KBM-7 (cell line): ENCODE data around the gene TMC1.
A peak's percentile ranks its signal among the peaks of the same experiment; 100 is the strongest.
"Not testable (repeated sequence)": the region's sequence is repeated elsewhere in the genome, so short reads cannot be mapped to it uniquely, and the experiment has no call there.

Source experiments
- DNase-seq: peaks from one replicate; pipeline ENCODE4 v3.0.0-alpha.2; 2015
- in situ Hi-C: fragments of 300-500 bp; cut with MboI; formaldehyde crosslinking; loops from 2 replicates; pipeline ENCODE4 v1.14.3; 2020; ENCODE audit warnings: low sequenced_read_pairs, low pct_unique_long_range_greater_than_20kb, mixed read lengths

Gene TMC1

GRCh38 chr9:72521011-72521410 is 397 bp upstream of the TMC1 start:
- DNase-seq, in situ Hi-C loops: not testable (repeated sequence)

- in situ Hi-C loops: no loop called here
- DNase-seq: no peak
These were observed 3.6 kb downstream of the TMC1 start for GRCh38 chr9:72524820-72525540.

- in situ Hi-C loops: no loop called here
- peak; percentile 55 for DNase-seq
These were observed 5.7 kb downstream of the TMC1 start for GRCh38 chr9:72526901-72527800.

DNA sequence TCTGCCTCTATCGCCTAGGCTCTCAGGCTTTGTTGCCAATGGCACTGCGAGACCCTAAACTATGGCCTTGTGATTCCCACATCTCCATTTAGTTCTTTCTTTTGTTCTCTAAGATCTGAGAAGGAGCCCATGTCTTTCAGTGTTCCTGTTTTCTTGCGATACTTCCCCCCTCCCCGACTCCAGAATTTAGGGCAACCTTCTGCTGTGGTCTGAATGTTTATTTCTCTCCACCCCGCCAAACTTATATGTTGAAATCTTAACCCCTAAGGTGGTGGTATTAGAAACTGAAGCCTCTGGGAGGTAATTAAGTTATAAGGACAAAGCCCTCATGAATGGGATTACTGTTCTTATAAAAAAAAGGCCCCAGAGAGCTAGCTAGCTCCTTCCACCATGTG is 6.4 kb downstream of the TMC1 start:
- DNase-seq: no peak
- in situ Hi-C loops: no loop called here

- in situ Hi-C loops: no loop called here
- DNase-seq: no peak
These were observed 8.1 kb downstream of the TMC1 start for GRCh38 chr9:72529531-72529930.

GRCh38 chr9:72533322-72533721 is 11.9 kb downstream of the TMC1 start:
- DNase-seq: no peak
- in situ Hi-C loops: no loop called here

- DNase-seq: no peak
- in situ Hi-C loops: no loop called here
These were observed 13.5 kb downstream of the TMC1 start for GRCh38 chr9:72534931-72535330.

DNA sequence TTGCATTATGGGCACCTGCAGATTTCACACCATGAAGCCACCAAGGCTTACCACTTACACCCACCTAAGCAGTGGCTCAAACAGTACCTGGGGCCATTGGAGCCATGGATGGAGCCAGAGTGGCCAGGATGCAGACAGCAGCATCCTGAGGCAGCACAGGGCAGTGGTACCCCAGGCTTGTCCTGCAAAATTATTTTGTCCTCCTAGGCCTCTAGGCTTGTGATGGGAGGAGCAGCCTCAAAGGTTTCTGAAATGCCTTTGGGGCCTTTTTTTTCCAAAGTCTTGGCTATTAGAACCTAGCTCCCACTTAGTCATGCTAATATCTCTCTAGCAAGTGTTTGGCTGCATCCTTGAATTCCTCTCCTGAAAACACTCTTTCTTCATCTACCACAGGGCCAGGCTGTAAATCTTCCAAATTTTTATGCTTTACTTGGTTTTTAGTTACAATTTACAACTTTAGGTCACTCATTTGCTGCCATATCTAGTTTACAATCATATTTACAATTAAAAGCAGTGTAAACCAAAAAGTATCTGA is 15.7 kb downstream of the TMC1 start:
- no peak for DNase-seq
- in situ Hi-C loops: no loop called here

DNA sequence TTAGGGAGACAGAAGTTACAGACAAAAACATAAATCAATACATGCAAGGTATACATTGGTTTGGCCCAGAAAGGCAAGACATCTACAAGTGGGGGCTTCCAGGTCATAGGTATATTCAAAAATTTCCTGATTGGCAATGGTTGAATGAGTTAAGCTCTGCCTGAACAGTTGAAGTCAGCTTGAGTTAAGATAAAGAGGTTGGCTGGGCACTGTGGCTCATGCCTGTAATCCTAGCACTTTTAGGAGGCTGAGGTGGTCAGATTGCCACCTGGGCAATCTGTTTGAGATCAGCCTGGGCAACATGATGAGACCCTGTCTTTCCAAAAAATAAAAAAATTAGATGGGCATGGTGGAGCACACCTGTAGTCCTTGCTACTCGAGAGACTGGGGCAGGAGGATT is 16.3 kb downstream of the TMC1 start:
- no peak for DNase-seq
- in situ Hi-C loops: no loop called here

- in situ Hi-C loops: no loop called here
- no peak for DNase-seq
These were observed 17.7 kb downstream of the TMC1 start for GRCh38 chr9:72538921-72539702.

DNA sequence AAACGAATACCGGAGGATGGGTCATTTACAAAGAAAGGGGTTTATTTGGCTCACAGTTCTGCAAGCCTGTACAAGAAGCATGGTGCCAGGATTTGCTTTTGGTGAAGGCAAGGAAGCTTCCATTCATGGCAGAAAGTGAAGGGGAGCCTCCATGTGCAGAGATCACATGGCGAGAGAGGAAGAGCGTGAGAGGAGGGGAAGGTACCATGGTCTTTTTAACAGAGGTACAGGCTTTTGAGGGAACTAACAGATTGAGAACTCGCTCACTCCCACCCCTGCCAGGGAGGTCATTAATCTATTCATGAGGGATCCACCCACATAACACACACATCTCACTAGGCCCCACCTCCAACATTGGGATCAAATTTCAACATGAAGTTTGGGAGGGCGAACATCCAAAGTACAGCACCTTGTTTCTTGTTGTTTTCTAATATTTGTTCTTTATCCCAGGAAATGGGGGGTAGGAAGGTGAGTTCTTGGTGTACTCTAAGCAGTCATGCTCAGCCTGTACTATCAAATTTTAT is 18.5 kb downstream of the TMC1 start:
- in situ Hi-C loops: no loop called here
- DNase-seq: no peak

DNA sequence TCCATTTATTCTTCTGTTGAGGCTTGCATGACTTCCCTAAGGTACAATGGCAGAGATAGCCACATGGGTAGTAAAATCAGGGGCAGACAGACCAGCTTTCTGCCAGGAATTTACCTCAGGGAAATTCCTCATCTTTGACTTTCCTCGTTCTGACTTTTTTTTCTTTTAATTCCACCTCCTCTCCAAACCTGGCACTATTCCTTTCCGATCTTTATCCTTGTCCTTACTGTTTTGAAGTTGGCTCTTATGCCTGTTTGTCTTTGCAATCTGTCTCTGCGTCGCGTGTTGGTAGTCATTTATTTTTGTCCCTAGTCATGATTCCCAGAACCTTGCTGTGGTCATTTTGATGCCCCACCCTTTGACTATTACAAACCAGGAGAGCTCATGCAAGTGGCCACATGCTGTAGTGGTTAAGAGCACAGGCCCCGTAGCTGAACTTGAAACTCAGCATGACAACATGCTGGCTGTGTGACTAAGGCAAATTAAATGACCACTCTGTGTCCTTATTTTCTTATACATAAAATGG is 19.0 kb downstream of the TMC1 start:
- in situ Hi-C loops: no loop called here
- DNase-seq: no peak

- in situ Hi-C loops, DNase-seq: not testable (repeated sequence)
These were observed 21.1 kb downstream of the TMC1 start for GRCh38 chr9:72542537-72542833.

GRCh38 chr9:72542917-72543316 is 21.5 kb downstream of the TMC1 start:
- no peak for DNase-seq
- in situ Hi-C loops: no loop called here

DNA sequence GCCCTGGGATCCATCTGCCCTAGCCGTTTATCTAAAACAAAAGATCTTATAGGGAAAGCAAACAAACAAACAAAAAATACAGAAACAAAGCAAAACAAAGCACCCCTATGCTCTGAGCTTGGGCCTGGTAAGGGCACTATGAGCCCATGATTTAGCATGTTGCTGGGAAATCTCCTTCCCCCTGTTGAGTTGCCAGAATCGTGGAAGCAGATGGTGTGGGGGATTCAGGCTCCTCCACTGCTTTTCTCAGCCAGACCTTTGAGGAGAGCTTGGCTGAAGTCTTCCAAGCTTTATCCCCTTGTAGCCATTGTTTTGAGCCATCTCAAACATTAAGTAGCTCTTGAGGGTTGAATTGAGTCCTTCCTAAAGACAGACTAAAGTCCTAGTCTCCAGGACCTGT is 29.9 kb downstream of the TMC1 start:
- in situ Hi-C loops: no loop called here
- no peak for DNase-seq

- in situ Hi-C loops: no loop called here
- DNase-seq: no peak
These were observed 30.9 kb downstream of the TMC1 start for GRCh38 chr9:72552356-72552755.

DNA sequence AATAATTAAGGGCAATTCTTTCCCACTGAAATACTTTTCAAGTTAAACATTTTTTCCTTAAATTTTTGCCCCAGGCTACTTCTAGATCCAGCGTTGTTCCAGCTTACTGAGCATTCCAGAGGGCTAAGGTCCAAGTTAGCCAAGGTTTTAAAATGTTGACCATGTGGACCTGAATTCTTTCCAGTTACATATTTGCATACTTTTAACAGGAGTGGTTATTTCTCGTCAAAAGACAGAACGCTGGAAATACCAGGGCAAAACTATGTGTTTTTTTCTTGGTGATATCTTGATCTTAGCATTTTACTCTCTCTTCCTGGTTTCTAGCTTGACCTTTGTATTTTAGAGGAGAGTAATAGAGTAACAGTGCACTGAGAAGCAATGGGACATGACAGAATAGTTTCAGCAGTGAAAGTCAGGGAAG is 32.8 kb downstream of the TMC1 start:
- no peak for DNase-seq

GRCh38 chr9:72557549-72557948 is 36.1 kb downstream of the TMC1 start:
- in situ Hi-C loops: no loop called here
- DNase-seq: no peak

More for the DNA sequence above, 32.8 kb downstream of the TMC1 start:
- in situ Hi-C loops: no loop called here

GRCh38 chr9:72560086-72560485 is 38.7 kb downstream of the TMC1 start:
- in situ Hi-C loops: no loop called here
- DNase-seq: no peak
